GM18498 (cell line): ENCODE results near the gene NPPA.

Experiments used
- ATAC-seq: cut with Tn5 transposase; IDR thresholded peaks from one replicate; pipeline ENCODE4 v1.9.1; 2021; ENCODE audit warnings: mild to moderate bottlenecking, moderate library complexity; ENCODE audit not compliant: unreplicated experiment

NPPA gene

DNA sequence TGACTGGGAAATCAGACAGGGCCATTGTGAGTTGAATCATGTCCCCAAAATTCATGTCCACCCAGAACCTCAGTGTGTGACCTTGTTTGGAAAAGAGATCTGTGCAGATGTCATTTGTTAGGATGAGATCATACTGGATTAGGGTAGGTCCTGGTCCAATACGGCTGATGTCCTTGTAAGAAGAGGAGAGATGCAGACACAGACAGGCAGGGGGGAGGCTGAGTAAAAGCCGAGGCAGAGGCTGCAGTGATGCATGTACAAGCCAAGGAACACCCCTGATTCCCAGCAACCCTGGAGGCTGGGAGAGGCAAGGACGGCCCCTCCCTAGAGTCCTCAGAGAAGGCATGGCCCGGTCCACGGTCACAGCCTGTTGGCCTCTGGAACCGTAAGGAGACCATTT is 27.0 kb upstream of the NPPA start:
- ATAC-seq: no peak

DNA sequence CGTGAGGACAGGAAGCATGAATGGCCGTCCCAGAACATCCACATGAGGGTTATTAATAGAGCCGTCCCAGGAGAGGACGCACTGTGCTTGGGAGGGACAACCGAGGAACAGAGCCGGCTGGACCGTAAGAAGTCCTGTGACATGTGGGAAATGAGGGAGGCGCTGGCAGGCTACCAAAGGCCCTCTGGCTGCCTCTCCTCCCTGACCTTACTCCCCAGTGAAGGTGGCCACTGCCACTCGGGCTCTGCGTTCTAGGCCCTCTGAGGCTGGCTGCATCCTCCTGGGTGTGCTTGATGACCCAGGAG is 26.6 kb upstream of the NPPA start:
- ATAC-seq: no peak

DNA sequence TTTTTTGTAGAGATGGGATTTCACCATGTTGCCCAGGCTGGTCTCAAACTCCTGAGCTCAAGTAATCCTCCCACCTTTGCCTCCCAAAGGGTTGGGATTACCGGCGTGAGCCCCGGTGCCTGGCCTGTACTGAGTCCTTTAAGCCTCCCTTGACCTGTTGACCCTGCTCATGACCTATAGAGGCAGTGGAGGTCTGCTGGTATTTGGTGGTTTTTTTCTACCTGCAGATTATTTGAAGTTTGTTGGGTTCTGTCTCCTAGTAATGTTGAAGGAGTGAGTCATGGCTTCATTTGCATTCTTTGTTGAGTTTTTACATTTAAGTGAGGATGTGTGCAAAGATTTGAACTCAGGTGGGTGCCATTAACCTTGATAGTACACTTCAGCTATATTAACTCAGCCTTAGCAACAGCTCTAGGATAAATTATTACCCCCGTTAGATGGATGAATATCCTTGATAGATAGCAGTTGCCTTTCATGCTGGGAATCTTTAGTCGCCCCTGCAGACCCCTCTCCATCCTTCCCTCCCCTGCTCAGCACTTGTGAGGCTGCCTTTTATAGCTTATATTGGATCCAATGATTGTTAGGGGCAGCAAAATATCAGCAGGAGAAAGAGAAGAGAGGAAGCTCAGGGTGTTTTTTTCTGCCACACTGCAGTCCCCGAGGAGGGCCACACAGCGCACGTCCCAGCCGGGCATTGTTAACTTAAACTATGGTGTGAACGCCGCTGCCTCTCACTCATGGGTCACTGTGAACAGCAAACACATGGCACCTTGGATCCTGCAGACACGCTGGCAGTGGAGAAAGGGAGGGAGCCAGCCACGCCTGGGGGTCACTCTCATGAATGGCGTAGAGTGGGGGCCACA is 26.0 kb upstream of the NPPA start:
- no peak for ATAC-seq

DNA sequence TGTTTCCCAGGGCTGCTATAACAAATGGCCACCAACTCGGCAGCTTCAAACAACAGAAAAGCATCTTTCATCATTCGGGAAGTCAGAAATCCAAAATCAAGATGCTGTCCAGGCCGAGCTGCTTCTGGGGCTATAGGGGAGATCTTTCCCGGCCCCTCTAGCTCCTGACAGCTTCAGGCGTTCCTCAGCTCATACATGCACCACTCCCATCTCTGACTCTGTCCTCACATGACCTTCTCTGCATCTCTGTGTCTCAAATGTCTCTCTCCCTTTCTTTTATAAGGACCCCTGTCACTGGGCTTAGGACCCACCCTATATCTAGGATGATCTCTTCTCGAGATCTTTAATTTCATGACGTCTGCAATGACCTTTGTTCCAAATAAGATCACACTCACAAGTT is 25.0 kb upstream of the NPPA start:
- no peak for ATAC-seq

DNA sequence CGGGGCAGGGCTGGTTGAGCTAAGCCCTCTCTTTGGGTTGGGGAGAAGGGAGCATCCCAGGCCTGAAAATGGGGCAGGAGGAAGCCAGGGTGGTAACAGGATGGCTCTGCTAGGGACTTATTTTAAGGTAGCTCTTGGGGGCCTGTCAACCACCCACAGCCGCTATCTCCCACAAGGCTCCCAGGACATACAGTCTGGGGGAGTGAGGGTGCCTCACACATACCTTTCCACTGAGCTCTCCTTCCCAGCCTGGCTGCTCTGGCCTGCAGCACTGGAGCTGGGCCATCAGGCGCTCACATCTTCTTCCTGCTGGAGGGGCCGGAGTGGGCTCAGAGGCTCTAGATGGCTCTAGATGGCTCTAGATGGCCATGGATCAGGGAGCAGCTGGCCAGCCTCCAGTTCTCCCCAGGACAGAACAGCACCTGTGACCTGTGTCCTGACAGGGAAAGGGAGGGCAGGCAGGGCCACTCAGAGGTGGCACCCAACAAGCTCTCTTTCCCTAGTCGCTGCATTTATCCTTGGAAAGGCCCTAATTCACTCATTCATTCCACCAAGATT is 22.1 kb upstream of the NPPA start:
- no peak for ATAC-seq

DNA sequence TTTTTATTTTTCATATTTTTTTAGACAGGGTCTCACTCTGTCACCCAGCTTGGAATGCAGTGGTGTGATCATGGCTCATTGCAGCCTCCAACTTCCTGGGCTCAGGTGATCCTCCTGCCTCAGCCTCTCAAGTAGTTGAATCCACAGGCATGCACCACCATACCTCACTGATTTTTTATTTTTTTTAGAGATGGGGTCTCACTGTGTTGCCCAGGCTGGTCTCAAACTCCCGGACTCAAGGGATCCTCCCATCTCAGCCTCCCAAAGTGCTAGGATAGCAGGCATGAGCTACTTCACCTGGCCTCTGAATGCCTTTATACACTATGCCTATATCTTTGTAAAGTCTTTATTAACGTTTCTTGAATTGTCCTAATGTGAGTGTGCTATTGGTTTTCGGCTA is 21.5 kb upstream of the NPPA start:
- no peak for ATAC-seq

DNA sequence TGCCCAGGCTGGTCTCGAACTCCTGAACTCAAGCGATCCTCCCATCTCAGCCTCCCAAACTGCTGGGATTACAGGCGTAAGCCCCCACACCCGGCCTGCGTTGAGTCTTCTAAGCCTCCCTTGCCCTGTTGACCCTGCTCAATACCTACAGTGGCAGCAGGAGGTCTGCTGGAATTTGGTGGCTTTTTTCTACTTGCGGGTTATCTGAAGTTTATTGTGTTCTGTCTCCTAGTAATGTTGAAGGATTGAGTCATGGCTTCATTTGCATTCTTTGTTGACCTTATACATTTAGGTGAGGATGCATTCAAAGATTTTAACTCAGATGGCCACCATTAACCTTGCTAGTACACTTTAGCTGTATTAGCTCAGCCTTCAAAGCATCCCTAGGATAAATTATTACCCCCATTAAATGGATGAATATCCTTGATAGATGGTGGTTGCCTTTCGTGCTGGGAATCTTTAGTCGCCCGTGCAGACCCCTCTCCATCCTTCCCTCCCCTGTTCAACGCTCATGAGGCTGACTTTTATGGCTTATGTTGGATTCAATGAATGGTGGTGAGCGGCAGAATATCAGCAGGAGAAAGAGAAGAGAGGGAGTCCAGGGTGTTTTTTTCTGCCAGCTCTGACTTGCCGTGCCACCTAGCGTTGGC is 20.9 kb upstream of the NPPA start:
- ATAC-seq: no peak

DNA sequence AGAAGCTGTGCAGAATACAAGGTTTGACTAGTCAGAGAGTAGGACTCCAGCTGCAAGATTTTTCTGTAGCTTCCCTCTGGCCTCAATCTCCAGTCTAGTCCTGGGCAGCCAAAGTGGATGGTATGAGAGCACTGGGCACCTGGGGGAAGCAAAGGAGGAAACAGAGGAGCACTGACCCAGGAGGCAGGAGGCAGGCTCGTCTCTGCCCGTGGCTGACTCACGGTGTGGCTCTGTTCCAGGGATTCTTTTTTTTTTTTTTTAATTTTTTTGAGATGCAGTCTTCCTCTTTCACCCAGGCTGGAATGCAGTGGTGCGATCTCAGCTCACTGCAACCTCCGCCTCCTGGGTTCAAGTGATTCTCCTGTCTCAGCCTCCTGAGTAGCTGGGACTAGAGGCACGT is 15.3 kb upstream of the NPPA start:
- ATAC-seq: no peak

DNA sequence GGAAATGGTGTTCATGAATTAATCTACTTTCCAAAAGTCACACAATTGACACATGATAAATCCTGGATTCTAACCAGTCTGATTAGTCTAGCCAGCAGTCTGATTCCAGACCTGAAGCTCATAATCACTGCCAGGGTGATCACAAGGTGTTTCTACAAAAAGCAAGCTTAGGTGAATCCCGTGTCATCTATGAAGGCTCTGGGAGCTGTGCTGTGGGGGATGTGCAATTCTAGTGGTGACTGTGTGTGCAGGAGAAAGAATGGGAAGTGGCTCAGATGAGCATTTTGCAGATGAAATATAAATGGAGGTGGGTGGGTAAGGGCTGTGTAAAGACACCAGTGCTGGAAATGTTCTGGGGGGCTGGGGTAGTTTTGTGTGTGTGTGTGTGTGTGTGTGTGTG is 13.0 kb upstream of the NPPA start:
- no peak for ATAC-seq

DNA sequence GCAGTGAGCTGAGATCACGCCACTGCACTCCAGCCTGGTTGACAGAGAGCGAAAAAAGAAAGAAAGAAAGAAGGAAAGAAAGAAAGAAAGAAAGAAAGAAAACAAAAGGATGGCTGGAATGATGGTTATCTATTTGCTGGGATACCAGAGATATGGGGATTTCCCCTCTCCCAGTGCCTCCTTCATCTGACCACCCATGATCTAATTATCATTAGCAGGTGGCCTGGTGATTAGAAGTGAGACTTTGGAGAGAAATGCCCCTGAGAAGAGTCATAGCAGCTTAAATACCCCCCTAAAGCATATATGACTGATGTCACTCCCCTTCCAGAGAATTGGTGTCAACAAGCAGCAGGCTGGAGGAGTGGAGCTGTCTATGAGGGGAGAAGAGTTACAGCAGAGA is 12.5 kb upstream of the NPPA start:
- no peak for ATAC-seq

DNA sequence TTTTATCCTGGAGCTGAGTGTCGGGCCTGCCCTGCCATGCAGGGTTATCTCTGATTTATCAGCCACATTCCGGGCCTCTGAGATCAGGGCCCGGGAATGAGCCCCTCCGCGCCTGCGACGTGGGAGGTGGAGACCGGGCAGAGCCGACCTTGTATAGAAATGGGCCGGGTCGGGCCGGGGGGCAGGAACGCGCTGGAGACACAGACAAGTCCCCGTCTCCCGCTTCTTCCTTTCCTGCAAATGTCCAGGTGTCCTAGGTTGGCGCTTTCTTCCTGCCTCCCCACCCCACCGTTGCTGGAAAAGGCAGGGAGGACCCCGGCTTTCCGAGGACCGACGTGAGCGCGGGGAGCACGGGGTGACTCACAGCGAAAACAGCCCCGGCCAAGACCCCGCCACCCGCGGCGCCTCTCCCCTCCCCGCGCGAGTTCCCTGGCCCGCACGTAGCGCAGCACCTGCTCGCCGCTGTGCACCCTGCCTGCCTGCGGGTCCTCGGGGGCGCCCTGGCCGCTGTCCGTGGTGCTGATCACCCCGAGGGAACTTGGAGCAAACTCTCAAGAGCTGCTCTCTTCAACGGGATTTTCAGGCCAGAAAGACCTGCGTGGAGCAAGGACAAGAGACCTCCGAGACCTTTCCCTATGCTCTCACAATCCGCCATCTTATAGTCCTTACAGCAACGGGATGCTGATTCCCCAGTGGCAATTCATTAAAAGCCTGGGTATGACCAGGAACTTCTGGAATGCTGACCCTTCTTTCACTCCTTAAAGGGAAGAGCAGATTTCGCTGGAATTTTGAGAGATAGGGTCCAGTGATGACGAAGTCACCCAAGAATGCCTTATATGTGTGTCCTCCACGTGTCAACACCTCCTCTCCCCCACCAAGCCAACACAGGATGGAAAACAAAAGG is 11.6 kb upstream of the NPPA start:
- no peak for ATAC-seq

DNA sequence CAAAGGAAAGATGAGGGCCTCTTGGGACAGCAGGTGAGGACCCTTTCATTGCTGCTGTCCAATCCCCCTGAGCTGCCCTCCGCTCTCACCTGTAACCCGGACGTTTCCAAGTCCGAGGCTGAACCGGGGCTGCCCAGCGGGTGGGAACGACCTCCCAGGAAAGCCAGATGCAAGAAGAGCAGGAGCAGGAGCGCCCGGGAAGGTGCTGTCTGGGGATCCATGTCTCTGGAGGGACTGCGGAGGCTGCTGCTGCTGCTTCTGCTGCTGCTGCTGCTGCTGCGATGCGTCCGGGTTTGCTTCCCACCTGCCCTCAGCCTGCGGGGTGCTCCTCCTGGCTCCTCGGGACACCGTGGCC is 11.0 kb upstream of the NPPA start, which contains the start of gene NPPB:
Gene NPPB (minus strand): TSS at position 333 of the 355 bp plus-strand sequence. CDS start 112 bp downstream, at position 221.
- ATAC-seq: no peak

DNA sequence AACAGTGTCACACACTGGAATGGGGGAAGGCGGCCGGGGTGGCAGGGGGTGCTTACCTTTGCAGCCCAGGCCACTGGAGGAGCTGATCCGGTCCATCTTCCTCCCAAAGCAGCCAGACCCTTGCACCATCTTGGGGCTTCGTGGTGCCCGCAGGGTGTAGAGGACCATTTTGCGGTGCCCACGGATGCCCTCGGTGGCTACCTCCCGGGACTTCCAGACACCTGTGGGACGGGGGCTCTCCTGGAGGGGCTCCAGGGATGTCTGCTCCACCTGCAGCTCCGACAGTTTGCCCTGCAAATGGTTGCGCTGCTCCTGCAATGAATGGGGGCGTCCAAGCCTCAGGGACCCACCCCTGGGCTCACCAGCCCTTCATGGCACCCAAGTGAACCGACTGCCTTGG is 10.6 kb upstream of the NPPA start:
- ATAC-seq: no peak

DNA sequence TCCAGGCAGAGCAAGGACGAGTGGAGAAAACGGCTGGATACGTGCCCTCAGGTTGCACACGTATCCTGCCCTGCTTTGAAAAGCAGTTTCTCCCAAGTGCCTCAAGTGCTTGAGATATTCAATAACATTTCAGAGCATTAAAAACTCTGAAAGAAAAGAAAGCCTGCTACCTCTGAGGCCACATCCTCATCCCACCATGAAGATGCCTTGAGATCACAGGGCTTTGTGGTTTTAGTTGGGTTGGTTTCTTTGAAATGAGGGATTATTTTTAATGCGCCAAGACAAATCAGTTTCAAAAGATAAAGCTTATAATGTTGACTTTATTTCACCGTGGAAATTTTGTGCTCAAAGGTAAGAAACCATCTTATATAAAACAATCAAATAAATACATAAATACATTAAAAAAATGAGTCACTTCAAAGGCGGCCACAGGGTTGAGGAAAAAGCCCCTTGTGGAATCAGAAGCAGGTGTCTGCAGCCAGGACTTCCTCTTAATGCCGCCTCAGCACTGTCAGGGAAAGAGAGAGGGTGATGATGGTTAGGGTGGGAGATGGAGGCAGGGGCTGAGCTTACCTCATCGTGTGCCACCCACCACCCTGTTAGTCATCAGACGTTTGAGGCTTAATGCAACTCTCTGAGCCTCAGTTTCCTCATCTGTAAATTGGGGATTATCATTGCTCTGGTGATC is 9.7 kb upstream of the NPPA start:
- ATAC-seq: no peak

DNA sequence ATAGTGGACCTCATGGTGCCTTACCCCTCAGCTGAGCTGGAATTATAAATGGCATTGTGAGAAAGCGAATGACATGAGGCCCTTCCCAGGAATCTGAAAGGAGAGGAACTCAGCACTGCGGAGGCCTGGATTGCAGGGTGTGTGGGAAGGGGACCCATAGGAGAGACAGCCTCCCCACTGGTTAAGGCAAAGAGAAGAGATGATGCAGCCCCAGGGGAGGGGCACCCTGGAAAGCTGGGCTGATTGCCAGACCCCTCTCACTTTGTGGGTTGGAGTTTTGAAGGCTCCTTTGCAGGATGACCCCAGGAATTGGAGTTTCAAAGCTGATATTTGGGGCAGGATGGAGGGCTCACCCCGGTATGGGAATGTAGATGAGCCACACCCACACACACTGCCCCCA is 9.1 kb upstream of the NPPA start:
- ATAC-seq: no peak

DNA sequence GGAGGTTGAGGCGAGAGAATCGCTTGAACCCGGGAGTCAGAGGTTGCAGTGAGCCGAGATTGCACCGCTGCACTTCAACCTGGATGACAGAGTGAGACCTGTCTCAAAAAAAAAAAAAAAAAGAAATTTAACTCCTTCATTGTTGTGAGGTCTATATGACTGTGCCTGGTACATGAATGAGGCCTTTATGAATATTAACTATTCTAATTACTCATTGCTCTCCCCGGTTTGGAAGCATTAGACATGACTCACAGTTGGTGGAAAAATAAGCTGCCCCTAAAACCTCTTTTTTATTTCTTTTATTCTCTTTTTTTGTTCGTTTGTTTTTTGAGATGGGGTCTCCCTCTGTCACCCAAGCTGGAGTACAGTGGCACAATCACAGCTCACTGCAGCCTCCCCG is 7.8 kb upstream of the NPPA start:
- no peak for ATAC-seq

DNA sequence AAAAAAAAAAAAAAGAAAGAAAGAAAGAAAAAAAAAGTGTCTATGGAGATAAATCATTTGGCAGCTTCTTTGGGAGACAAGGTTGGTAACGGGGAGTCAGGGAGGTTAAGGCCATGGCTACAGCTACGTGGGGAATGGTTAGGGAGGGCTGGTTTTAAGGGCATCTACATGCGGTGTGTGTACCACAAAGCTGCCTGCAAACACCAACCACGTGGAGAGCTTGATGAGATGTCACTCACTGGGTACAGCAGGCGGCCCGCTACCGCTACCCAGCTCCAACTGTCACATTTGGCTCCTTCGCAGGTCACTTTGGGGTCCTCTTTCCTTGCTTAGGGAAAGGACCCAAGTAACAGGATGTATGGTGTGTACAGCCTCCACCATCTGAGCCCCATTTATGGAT is 6.9 kb upstream of the NPPA start:
- ATAC-seq: no peak

DNA sequence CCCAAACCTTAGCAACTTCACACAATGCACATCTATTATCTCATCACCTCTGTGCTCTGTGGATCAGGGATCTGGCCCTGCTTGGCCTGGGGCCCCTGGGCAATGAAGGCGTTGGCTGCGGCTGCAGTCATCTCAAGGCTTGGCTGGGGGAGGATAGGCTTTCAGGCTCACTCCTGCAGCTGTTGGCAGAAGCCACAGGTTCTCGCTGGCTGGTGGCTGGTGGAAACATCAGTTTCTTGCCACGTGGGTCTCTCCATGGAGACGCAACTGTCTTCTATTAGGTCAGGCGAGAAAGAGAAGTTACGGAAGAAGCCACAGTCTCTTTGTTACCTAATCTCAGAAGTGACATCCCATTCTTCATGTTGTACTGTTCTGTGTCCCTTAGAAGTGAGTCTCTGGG is 3.6 kb upstream of the NPPA start:
- no peak for ATAC-seq

DNA sequence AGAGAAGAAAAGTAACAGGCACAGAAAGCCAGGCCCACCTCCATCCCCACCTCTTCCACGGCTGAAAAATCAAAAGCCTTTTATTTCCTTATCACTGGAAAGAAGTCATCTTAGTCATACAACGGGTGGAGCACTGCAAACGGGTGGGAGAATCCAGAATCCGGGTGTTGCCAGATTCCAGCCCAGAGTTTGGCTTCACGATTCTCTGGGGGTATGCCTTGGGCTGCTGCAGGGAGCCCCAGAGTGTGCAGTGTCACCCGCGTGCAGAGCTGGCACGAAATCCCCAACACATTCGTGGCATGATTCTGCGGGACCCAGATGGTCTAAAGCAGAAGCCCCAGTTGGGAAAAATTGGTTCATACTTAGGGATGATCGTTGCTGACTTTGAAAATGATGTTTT is 2.6 kb upstream of the NPPA start:
- ATAC-seq: no peak

DNA sequence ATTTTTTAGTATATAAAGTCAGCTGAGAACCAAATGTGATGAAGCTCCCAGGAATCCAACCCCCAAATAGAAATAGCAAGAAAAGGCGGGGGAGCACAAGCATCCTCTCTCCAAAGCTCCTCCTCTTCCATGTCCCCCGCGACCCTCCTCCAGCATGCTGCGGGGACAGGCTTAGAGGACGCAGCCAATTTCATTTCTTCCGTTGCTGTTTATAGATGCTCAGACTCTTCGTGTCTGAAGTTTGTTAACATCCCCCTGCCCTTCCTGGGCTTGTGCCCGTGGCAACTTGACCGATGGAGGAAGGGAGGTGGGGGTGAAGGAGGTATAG is 754 bp upstream of the NPPA start:
- no peak for ATAC-seq
